HEK293 (cell line): ENCODE data around the gene FSHR.

Experiments
- OSR2 ChIP-seq: fragments of 450-650 bp; formaldehyde crosslinking; IDR thresholded peaks from 2 replicates; pipeline ENCODE4 v1.5.1; 2016; ENCODE audit warnings: missing biosample characterization, missing genetic modification characterization
- ZNF658 ChIP-seq: fragments of 450-650 bp; formaldehyde crosslinking; IDR thresholded peaks from 2 replicates; pipeline ENCODE4; 2016; ENCODE audit warnings: missing biosample characterization, missing genetic modification characterization
- TF ChIP-seq, protein P1 (sequence below): fragments of 450-650 bp; formaldehyde crosslinking; IDR thresholded peaks from 2 replicates; pipeline ENCODE4 v1.5.1; 2016; ENCODE audit warnings: missing biosample characterization, missing genetic modification characterization
- TF ChIP-seq, protein P2 (sequence below): fragments of 450-650 bp; formaldehyde crosslinking; IDR thresholded peaks from 2 replicates; pipeline ENCODE4 v1.5.1; 2016; ENCODE audit warnings: missing biosample characterization, missing genetic modification characterization

GRCh38 chr2:48939232-48939631, 215.1 kb downstream of the FSHR start:
- TF ChIP-seq ZNF658 (tag by site-specific recombination) (no peak), OSR2 (tag by site-specific recombination) (no peak)
- TF ChIP-seq, protein P1, sequence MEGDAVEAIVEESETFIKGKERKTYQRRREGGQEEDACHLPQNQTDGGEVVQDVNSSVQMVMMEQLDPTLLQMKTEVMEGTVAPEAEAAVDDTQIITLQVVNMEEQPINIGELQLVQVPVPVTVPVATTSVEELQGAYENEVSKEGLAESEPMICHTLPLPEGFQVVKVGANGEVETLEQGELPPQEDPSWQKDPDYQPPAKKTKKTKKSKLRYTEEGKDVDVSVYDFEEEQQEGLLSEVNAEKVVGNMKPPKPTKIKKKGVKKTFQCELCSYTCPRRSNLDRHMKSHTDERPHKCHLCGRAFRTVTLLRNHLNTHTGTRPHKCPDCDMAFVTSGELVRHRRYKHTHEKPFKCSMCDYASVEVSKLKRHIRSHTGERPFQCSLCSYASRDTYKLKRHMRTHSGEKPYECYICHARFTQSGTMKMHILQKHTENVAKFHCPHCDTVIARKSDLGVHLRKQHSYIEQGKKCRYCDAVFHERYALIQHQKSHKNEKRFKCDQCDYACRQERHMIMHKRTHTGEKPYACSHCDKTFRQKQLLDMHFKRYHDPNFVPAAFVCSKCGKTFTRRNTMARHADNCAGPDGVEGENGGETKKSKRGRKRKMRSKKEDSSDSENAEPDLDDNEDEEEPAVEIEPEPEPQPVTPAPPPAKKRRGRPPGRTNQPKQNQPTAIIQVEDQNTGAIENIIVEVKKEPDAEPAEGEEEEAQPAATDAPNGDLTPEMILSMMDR: no peak
- TF ChIP-seq, protein P2, sequence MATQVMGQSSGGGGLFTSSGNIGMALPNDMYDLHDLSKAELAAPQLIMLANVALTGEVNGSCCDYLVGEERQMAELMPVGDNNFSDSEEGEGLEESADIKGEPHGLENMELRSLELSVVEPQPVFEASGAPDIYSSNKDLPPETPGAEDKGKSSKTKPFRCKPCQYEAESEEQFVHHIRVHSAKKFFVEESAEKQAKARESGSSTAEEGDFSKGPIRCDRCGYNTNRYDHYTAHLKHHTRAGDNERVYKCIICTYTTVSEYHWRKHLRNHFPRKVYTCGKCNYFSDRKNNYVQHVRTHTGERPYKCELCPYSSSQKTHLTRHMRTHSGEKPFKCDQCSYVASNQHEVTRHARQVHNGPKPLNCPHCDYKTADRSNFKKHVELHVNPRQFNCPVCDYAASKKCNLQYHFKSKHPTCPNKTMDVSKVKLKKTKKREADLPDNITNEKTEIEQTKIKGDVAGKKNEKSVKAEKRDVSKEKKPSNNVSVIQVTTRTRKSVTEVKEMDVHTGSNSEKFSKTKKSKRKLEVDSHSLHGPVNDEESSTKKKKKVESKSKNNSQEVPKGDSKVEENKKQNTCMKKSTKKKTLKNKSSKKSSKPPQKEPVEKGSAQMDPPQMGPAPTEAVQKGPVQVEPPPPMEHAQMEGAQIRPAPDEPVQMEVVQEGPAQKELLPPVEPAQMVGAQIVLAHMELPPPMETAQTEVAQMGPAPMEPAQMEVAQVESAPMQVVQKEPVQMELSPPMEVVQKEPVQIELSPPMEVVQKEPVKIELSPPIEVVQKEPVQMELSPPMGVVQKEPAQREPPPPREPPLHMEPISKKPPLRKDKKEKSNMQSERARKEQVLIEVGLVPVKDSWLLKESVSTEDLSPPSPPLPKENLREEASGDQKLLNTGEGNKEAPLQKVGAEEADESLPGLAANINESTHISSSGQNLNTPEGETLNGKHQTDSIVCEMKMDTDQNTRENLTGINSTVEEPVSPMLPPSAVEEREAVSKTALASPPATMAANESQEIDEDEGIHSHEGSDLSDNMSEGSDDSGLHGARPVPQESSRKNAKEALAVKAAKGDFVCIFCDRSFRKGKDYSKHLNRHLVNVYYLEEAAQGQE (tag by site-specific recombination): no peak
